Suprapubic skin (tissue), 4 donors: ENCODE data around the gene OR10G7. TPM values are rescaled to one million over a fixed set of nuclear protein-coding genes. Genes with fewer than 3 reads are reported as not detected.

ENCODE experiments used
- DNase-seq, 2 donors: peaks; one replicate each; pipeline ENCODE4 v3.0.0-alpha.2; 2019; ENCODE audit warnings: low spot score in 2 of 2
- H3K27ac ChIP-seq: fragments of 200-600 bp; sonication (generic); one replicate; pipeline ENCODE4 v1.5.1; 2019
- H3K27me3 ChIP-seq: fragments of 200-600 bp; sonication (generic); one replicate; pipeline ENCODE4 v1.5.1; 2019
- H3K36me3 ChIP-seq: fragments of 200-600 bp; sonication (generic); one replicate; pipeline ENCODE4 v1.5.1; 2019
- H3K4me1 ChIP-seq: fragments of 200-600 bp; sonication (generic); one replicate; pipeline ENCODE4 v1.5.1; 2019
- H3K4me3 ChIP-seq: fragments of 200-600 bp; sonication (generic); one replicate; pipeline ENCODE4 v1.5.1; 2019; ENCODE audit warnings: mild to moderate bottlenecking
- H3K9me3 ChIP-seq: fragments of 200-600 bp; sonication (generic); one replicate; pipeline ENCODE4 v1.5.1; 2019
- EP300 ChIP-seq: sonication (generic); formaldehyde crosslinking; IDR thresholded peaks from one replicate; pipeline ENCODE4 v1.6.1; 2017; ENCODE audit warnings: antibody characterized with exemption
- POLR2A ChIP-seq, 2 donors: fragments of 450-650 bp; IDR thresholded peaks; one replicate each; pipeline ENCODE4 v1.6.1; 2017; ENCODE audit warnings: antibody characterized with exemption in 2 of 2, mild to moderate bottlenecking in 2 of 2, moderate library complexity in 2 of 2
- POLR2AphosphoS5 ChIP-seq, 3 donors: sonication (generic); formaldehyde crosslinking; IDR thresholded peaks; one replicate each; pipeline ENCODE4 v1.6.1; 2017; ENCODE audit warnings: antibody characterized with exemption in 3 of 3
- WGBS: methylation state at CpG from one replicate; pipeline ENCODE4 v1.1.5; 2018; 5-methylcytosine and 5-hydroxymethylcytosine counted together
- total RNA-seq, 4 donors: library from RNA; depleted of rRNA; stranded (reverse); fragments of >200 nt; gene quantifications; one replicate each; pipeline ENCODE4 v1.1.0, GENCODE V29; 2016
- TF ChIP-seq, protein P1 (sequence below), 2 donors: fragments of 200-600 bp in 1 of 2; fragments of 450-650 bp in 1 of 2; sonication (generic) in 1 of 2; IDR thresholded peaks; one replicate each; pipeline ENCODE4 v1.5.1; 2016 to 2019; ENCODE audit warnings: antibody characterized with exemption in 2 of 2, mild to moderate bottlenecking in 1 of 2, moderate library complexity in 1 of 2

OR10G7 gene
- total RNA-seq, 4 donors from 2014 or later = not detected

DNA sequence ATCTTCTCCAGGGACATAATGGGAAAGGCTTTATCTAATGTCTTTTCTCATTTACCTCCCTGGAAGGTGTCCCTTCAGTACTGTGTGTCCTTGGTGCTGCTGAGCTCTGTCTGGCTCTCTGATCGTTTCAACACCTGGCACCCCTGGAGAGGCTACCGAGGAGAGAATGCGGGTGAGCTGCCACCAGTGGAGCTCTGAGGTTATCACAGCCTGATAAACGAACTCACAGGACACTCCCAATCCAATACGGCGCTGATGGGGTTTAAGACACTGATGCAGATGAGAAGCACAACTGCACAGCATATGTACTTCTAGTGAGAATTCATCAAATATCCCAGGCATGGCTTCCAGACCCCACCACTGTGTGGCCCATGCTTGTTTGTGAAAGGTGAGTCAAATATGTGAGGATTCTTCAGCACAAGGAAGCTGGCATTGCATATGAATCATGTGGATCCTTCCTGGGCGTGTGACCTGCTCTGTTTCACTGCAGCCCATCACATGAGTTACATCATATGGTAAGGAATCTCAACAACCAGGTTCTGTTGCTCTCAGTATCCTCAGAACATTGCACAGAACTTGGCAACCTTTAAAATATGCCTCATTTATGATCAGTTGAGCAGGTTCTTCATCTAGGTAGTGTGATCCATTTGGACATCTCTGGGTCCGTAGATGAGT is 39.3 kb upstream of the OR10G7 start:
- no peak for TF ChIP-seq POLR2AphosphoS5 (IDR thresholded peaks at IDR 0.05)
- TF ChIP-seq, protein P1, sequence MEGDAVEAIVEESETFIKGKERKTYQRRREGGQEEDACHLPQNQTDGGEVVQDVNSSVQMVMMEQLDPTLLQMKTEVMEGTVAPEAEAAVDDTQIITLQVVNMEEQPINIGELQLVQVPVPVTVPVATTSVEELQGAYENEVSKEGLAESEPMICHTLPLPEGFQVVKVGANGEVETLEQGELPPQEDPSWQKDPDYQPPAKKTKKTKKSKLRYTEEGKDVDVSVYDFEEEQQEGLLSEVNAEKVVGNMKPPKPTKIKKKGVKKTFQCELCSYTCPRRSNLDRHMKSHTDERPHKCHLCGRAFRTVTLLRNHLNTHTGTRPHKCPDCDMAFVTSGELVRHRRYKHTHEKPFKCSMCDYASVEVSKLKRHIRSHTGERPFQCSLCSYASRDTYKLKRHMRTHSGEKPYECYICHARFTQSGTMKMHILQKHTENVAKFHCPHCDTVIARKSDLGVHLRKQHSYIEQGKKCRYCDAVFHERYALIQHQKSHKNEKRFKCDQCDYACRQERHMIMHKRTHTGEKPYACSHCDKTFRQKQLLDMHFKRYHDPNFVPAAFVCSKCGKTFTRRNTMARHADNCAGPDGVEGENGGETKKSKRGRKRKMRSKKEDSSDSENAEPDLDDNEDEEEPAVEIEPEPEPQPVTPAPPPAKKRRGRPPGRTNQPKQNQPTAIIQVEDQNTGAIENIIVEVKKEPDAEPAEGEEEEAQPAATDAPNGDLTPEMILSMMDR (IDR thresholded peaks at IDR 0.05) = no peak
- TF ChIP-seq POLR2A (IDR thresholded peaks at IDR 0.05) = no peak
- no peak for TF ChIP-seq EP300
- peaks cover 14% of the 10 kb centered on the region for H3K27me3 ChIP-seq
- DNase-seq = no peak
- H3K4me1 ChIP-seq = peaks cover 12% of the 10 kb centered on the region
- H3K9me3 ChIP-seq = no peaks in the 10 kb centered on the region
- no peak overlapping the region for H3K4me3 ChIP-seq
- peak overlapping the region; percentile 57 for H3K27ac ChIP-seq
- WGBS = 69% methylated on average over 8 of the region's 8 CpGs
- H3K36me3 ChIP-seq = no peaks in the 10 kb centered on the region

DNA sequence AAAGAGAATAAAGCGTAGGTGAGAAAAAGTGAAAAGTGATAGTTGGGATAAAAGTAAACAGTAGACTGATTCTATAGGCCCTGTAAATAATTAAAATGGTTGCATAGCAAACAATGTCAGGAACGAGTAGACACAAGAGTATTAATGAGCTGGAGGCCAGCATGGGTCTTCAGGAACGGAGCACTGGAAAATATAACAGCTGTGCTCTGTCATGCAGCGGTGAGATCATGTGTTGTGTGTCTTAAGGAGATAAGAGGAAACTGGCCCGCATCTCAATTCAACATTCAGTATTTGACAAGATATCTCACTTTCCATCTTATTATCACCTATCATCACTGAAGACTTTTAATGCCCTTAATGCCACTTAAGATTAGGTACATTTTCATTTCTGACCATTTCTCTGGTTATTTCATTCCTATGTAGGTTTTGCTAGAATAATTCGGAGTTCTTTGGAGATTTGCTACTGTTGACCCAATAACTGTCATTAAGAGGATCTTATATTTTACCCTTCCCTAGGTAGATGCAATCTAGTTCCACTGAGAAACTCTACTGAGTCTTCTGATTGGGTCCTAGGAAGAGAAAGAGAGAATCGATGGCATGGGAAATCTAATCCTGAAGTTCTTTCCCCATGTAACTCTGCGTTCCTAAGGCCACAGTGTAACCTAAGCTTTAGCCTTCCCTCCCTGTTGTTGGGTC is 38.7 kb upstream of the OR10G7 start:
- DNase-seq = no peak
- Histone ChIP-seq H3K4me3 (no peak overlapping the region), H3K27me3 (peaks cover 16% of the 10 kb centered on the region), H3K27ac (peak overlapping the region; percentile 57), H3K9me3 (no peaks in the 10 kb centered on the region), H3K4me1 (peaks cover 14% of the 10 kb centered on the region), H3K36me3 (no peaks in the 10 kb centered on the region)
- 75% methylated on average over 8 of the region's 8 CpGs for WGBS
- TF ChIP-seq POLR2A (IDR thresholded peaks at IDR 0.05) = no peak
- TF ChIP-seq EP300 = no peak
- TF ChIP-seq, protein P1 (IDR thresholded peaks at IDR 0.05) = no peak
- no peak for TF ChIP-seq POLR2AphosphoS5 (IDR thresholded peaks at IDR 0.05)

DNA sequence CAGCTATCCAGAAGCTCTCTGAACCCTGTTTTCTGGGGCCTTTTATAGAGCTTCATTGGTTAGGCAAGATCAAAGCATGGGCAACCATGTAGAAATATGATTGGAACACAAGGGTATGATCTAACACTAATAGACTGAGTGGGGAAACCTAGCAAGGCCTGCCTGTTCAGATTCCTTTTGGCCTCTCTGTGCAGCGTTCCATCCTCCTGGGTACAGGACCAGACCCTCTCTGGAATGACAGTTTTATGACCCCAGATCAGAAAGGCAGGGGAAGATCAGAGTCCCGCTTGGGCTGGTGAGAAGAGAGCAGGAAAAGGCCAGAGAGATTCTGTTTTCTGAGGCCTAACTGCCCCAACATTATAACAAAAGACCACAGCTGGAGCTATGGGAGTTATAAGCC is 37.5 kb upstream of the OR10G7 start:
- Histone ChIP-seq H3K27me3 (peaks cover 16% of the 10 kb centered on the region), H3K4me1 (peaks cover 14% of the 10 kb centered on the region), H3K9me3 (no peaks in the 10 kb centered on the region), H3K27ac (peak overlapping the region; percentile 34), H3K4me3 (no peak overlapping the region), H3K36me3 (no peaks in the 10 kb centered on the region)
- TF ChIP-seq, protein P1 (IDR thresholded peaks at IDR 0.05) = no peak
- TF ChIP-seq POLR2A (IDR thresholded peaks at IDR 0.05) (no peak), EP300 (no peak), POLR2AphosphoS5 (IDR thresholded peaks at IDR 0.05) (no peak)
- no peak for DNase-seq
- WGBS = 90% methylated on average over 2 of the region's 2 CpGs

DNA sequence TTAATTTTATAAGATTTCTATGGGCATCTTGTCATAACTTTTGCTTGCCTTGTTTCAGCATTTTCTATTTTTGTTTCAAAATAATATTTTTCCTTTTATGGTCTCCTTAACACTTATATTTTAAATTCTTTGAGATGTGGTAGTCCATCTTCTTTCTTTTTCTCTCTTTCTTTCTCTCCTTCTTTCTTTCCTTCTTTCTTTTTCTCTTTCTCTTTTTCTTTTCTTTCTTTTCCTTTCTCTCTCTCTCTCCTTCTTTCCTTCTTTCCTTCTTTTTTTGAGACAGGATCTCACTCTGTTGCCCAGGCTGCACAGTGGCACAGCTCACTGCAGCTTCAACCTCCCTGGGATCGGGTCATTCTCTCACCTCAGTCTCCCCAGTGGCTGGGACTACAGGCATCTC is 36.1 kb upstream of the OR10G7 start:
- Histone ChIP-seq H3K27ac (no peak overlapping the region), H3K4me1 (peaks cover 14% of the 10 kb centered on the region), H3K4me3 (no peak overlapping the region), H3K27me3 (peaks cover 16% of the 10 kb centered on the region), H3K36me3 (no peaks in the 10 kb centered on the region), H3K9me3 (no peaks in the 10 kb centered on the region)
- 90% methylated on average over 1 of the region's 1 CpG for WGBS
- DNase-seq = no peak
- TF ChIP-seq, protein P1 (IDR thresholded peaks at IDR 0.05) = no peak
- no peak for TF ChIP-seq EP300
- TF ChIP-seq POLR2A (IDR thresholded peaks at IDR 0.05) = no peak
- TF ChIP-seq POLR2AphosphoS5 (IDR thresholded peaks at IDR 0.05) = no peak

DNA sequence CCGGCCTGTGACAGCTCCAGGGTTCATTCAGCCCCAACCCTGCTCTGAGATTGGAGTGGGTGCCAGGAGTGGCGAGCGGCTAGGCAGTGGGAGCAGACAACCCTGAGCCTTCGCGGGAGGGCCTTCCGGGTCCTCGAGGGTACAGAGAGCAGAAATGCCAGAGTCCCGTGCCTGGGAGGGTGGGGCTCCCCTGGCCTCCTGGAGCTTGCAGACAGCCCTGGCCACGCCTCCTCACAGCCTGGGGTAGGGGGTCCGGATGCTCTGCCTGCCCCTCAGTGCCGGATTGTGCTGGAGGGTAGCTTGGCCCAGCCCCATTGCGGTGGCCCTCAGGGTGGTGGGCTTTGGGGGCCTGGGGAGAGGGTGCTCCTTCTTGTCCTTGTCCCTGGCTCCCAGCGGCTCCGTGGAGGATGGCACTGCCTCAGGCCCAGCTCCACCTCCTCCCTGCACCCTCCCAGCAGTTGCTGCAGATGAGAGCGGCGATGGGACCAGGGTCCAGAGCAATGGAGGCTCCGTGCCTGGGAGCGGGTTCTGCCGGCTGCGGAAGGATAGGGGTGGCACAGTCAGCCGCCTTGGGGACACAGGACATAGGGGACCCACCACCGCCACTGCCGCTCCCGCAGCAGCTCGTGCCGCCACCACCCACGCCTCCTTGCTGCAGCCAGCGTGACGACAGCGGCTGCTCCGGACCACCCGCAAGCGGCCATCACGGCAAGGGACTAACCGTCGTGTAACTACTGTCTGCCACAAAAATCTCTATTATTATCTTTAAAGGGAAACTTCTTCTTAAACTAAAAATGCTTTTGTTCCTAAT is 34.9 kb upstream of the OR10G7 start:
- H3K27ac ChIP-seq = peak overlapping the region; percentile 29
- H3K4me1 ChIP-seq = peaks cover 14% of the 10 kb centered on the region
- H3K27me3 ChIP-seq = peaks cover 16% of the 10 kb centered on the region
- TF ChIP-seq POLR2A (IDR thresholded peaks at IDR 0.05) (no peak), POLR2AphosphoS5 (IDR thresholded peaks at IDR 0.05) (no peak), EP300 (no peak)
- TF ChIP-seq, protein P1 (IDR thresholded peaks at IDR 0.05) = no peak
- peak in 1 of 2 donors; percentile 65 for DNase-seq
- WGBS = 4% methylated on average over 25 of the region's 36 CpGs
- H3K4me3 ChIP-seq = peak overlapping the region; percentile 53
- no peaks in the 10 kb centered on the region for H3K36me3 ChIP-seq
- no peaks in the 10 kb centered on the region for H3K9me3 ChIP-seq
